K562 (cell line): ENCODE data around the gene CTSG. TPM values are rescaled to one million over a fixed set of nuclear protein-coding genes. Genes with fewer than 3 reads are reported as not detected.

Experiments
- ATAC-seq: fragments of 200-7000 bp; cut with Tn5 transposase; 3 replicates; pipeline ENCODE4 v1.9.1; 2020; ENCODE audit warnings: moderate library complexity
- BruUV-seq: library from RNA; stranded (reverse); fragments of 400-500 nt; replicated peaks from 2 replicates; lab custom pipeline; 2021; lab: Mats Ljungman, UMichigan
- CTCF ChIA-PET: fragments of 300-600 bp; formaldehyde crosslinking; extraction: SDS; loops from one replicate; lab custom pipeline; 2021; ENCODE audit warnings: low intra/inter-chr PET ratio; lab: Yijun Ruan, JAX
- POLR2A ChIA-PET: fragments of 300-600, 350-650 bp; sonication (Branson Sonifier 250); formaldehyde crosslinking; extraction: SDS; loops from one replicate; lab custom pipeline; 2021; ENCODE audit warnings: antibody characterized with exemption, inconsistent platforms; lab: Yijun Ruan, JAX
- DNase-seq, 4 experiments: peaks; one replicate each; pipeline versions ENCODE4 v3.0.0 to v3.0.0-alpha.2; 2011 to 2018; ENCODE audit warnings: low spot score in 3 of 4, mixed read lengths in 3 of 4; ENCODE audit errors: extremely low read depth in 1 of 4
- FAIRE-seq: peaks from 2 replicates; lab custom pipeline; 2011; peaks lifted over from hg19 to GRCh38; lab: Jason Lieb, UNC
- H2AFZ ChIP-seq: 2 replicates; pipeline ENCODE4 v1.6.0; 2011; ENCODE audit warnings: low read depth, low read length, control low read depth, inconsistent platforms
- H3K27ac ChIP-seq: fragments of 200-600 bp; 3 replicates; pipeline ENCODE4 v1.8.0; 2011; ENCODE audit warnings: low read depth, mild to moderate bottlenecking, control low read depth, inconsistent platforms, low read length, moderate library complexity, mixed read lengths; ENCODE audit errors: extremely low read depth
- H3K27me3 ChIP-seq, 2 experiments: fragments of 300-600 bp in 1 of 2; 2 replicates in 1 of 2; 3 replicates in 1 of 2; pipeline versions ENCODE4 v1.6.0 to v1.8.0; 2011; ENCODE audit warnings: inconsistent platforms in 2 of 2, low read length in 2 of 2, mild to moderate bottlenecking in 1 of 2, mixed read lengths in 1 of 2, moderate library complexity in 1 of 2; ENCODE audit not compliant: control insufficient read depth in 2 of 2, insufficient read depth in 2 of 2
- H3K36me3 ChIP-seq: fragments of 300-600 bp; 3 replicates; pipeline ENCODE4 v1.8.0; 2011; ENCODE audit warnings: mild to moderate bottlenecking, low read length, inconsistent platforms; ENCODE audit not compliant: control insufficient read depth, insufficient read depth
- H3K4me1 ChIP-seq, 2 experiments: fragments of 200-600 bp in 1 of 2; replicated peaks in 1 of 2; 2 replicates in 1 of 2; 3 replicates in 1 of 2; pipeline versions ENCODE4 v1.5.1 to v1.8.0; 2011; ENCODE audit warnings: inconsistent platforms in 2 of 2, low read length in 2 of 2, mild to moderate bottlenecking in 1 of 2, mixed read lengths in 1 of 2, moderate library complexity in 1 of 2; ENCODE audit not compliant: control insufficient read depth in 2 of 2, insufficient read depth in 2 of 2
- H3K4me2 ChIP-seq: 2 replicates; pipeline ENCODE4 v1.6.1; 2011; ENCODE audit warnings: low read length, control low read depth, inconsistent platforms, mixed read lengths; ENCODE audit not compliant: insufficient read depth
- H3K4me3 ChIP-seq: fragments of 200-600 bp; sonication (generic), shearing (Covaris generic); 2 replicates; pipeline ENCODE4 v1.5.1; 2016; ENCODE audit warnings: control low read depth, inconsistent platforms
- H3K79me2 ChIP-seq: fragments of 200-600 bp; 3 replicates; pipeline ENCODE4 v1.8.0; 2011; ENCODE audit warnings: low read length, inconsistent platforms; ENCODE audit not compliant: control insufficient read depth, insufficient read depth
- H3K9ac ChIP-seq, 2 experiments: 2 replicates each; pipeline versions ENCODE4 v1.6.0 to v1.6.1; 2011; ENCODE audit warnings: low read depth in 2 of 2, low read length in 2 of 2, control low read depth in 1 of 2, inconsistent platforms in 1 of 2, mild to moderate bottlenecking in 1 of 2, mixed read lengths in 1 of 2; ENCODE audit not compliant: insufficient read depth in 1 of 2
- H3K9me1 ChIP-seq: one replicate; pipeline ENCODE4 v1.6.0; 2011; ENCODE audit warnings: inconsistent platforms, mild to moderate bottlenecking, low read length, moderate library complexity; ENCODE audit not compliant: control insufficient read depth, insufficient read depth
- H3K9me3 ChIP-seq: replicated peaks from 2 replicates; pipeline ENCODE4 v1.5.1; 2011; ENCODE audit warnings: low read depth, low read length, inconsistent platforms; ENCODE audit not compliant: control insufficient read depth, insufficient read depth
- H4K20me1 ChIP-seq: replicated peaks from 2 replicates; pipeline ENCODE4 v1.6.1; 2011; ENCODE audit warnings: low read length, inconsistent platforms, mixed read lengths; ENCODE audit not compliant: control insufficient read depth, insufficient read depth
- C11orf30 ChIP-seq: fragments of 450-650 bp; IDR thresholded peaks from 2 replicates; pipeline ENCODE4 v1.6.1; 2016; ENCODE audit warnings: low read depth, mild to moderate bottlenecking
- DACH1 ChIP-seq: fragments of 450-650 bp; IDR thresholded peaks from 2 replicates; pipeline ENCODE4 v1.6.1; 2018; ENCODE audit not compliant: partially characterized antibody
- FOXA1 ChIP-seq: fragments of 450-650 bp; IDR thresholded peaks from 2 replicates; pipeline ENCODE4 v1.6.1; 2016; ENCODE audit warnings: mild to moderate bottlenecking, borderline replicate concordance
- NR3C1 ChIP-seq: sonication (generic); formaldehyde crosslinking; IDR thresholded peaks from 2 replicates; pipeline ENCODE4 v1.8.1; 2022; ENCODE audit warnings: missing genetic modification reagents
- POLR3G ChIP-seq: IDR thresholded peaks from 2 replicates; pipeline ENCODE4 v1.6.1; 2011; ENCODE audit not compliant: insufficient read length, insufficient replicate concordance; ENCODE audit errors: extremely low read depth
- RBFOX2 ChIP-seq: fragments of 200-400 bp; formaldehyde crosslinking; IDR thresholded peaks from 2 replicates; pipeline ENCODE4 v1.6.1; 2017; ENCODE audit warnings: low read depth, mild to moderate bottlenecking, low read length, moderate library complexity
- SLC30A9 ChIP-seq: fragments of 250-450 bp; sonication (Bioruptor Pico); IDR thresholded peaks from 2 replicates; pipeline ENCODE4 v1.8.0; 2022; ENCODE audit warnings: mild to moderate bottlenecking, moderate library complexity
- SUPT5H ChIP-seq: fragments of 450-650 bp; IDR thresholded peaks from 2 replicates; pipeline ENCODE4 v1.6.1; 2016
- TBP ChIP-seq: optimal IDR thresholded peaks from 2 replicates; pipeline ENCODE3; 2011; ENCODE audit warnings: low read depth, low read length, improper control_type of control experiment
- ZFP36 ChIP-seq: fragments of 150-350 bp; IDR thresholded peaks from 2 replicates; pipeline ENCODE4 v1.6.1; 2018; ENCODE audit warnings: low read length, low read depth; ENCODE audit not compliant: partially characterized antibody
- ZNF143 ChIP-seq: sonication (generic); formaldehyde crosslinking; IDR thresholded peaks from 2 replicates; pipeline ENCODE4 v1.9.0; 2022; ENCODE audit warnings: mild to moderate bottlenecking, missing genetic modification reagents
- ZNF436 ChIP-seq: fragments of 250-450, 450-650 bp; sonication (Bioruptor Pico); formaldehyde crosslinking; IDR thresholded peaks from 2 replicates; pipeline ENCODE4 v1.7.0; 2020; ENCODE audit warnings: mild to moderate bottlenecking
- ZNF551 ChIP-seq: fragments of 250-450 bp; sonication (Bioruptor Pico); IDR thresholded peaks from 2 replicates; pipeline ENCODE4 v1.5.0; 2021; ENCODE audit warnings: mild to moderate bottlenecking, moderate library complexity
- ZNF584 ChIP-seq: fragments of 200-800 bp; sonication (Bioruptor generic); IDR thresholded peaks from 2 replicates; pipeline ENCODE4 v1.6.1; 2016; ENCODE audit warnings: low read depth, mild to moderate bottlenecking, missing genetic modification characterization, missing compliant biosample characterization
- WGBS: fragments of 100-300 bp; shearing (Covaris generic); methylation state at CpG from one replicate; pipeline ENCODE4 v1.1.6; 2016; ENCODE audit warnings: low coverage, mixed read lengths; ENCODE audit not compliant: insufficient coverage; ENCODE audit errors: missing lambda C conversion rate; 5-methylcytosine and 5-hydroxymethylcytosine counted together
- in situ Hi-C: fragments of 300-500 bp; cut with MboI; formaldehyde crosslinking; loops from 4 replicates; pipeline ENCODE4 v1.15.0; 2018; ENCODE audit warnings: inconsistent platforms, mixed read lengths
- intact Hi-C: fragments of 100-400 bp; cut with micrococcal nuclease; formaldehyde crosslinking; loops from 2 replicates; pipeline ENCODE4 v1.14.2; 2022
- polyA plus RNA-seq, 8 experiments: library from polyadenylated mRNA; depleted of rRNA in 4 of 8; stranded (reverse) in 5 of 8; unstranded in 3 of 8; fragments of >200 nt; fragmentation: Nextera tagmentation in 2 of 8; fragmentation: Illumina TruSeq in 1 of 8; extraction: Ambion mirVana in 2 of 8; extraction: Trizol in 1 of 8; gene quantifications; 2 replicates each; pipeline versions ENCODE4 v1.2.1 to v1.2.3, GENCODE V29; 2011 to 2014; ENCODE audit warnings: inconsistent platforms in 1 of 8, missing spikeins in 1 of 8
- total RNA-seq, 7 experiments: library from RNA; depleted of rRNA in 6 of 7; stranded (reverse); fragments of >200 nt in 6 of 7; fragmentation: Illumina TruSeq in 2 of 7; extraction: Trizol in 2 of 7; gene quantifications; 2 replicates each; pipeline versions ENCODE4 v1.2.1 to v1.2.3, GENCODE V29; 2011 to 2021; ENCODE audit warnings: low replicate concordance in 1 of 7
- TF ChIP-seq, protein P1 (sequence below): fragments of 250-450 bp; sonication (Bioruptor Pico); IDR thresholded peaks from 2 replicates; pipeline ENCODE4 v1.8.0; 2022; ENCODE audit warnings: inconsistent platforms

The CTSG gene
- total and polyA plus RNA-seq, 9 of the 15 experiments (the other 6 are each of a cell fraction or from before 2014, with no cell fraction given): not detected

DNA sequence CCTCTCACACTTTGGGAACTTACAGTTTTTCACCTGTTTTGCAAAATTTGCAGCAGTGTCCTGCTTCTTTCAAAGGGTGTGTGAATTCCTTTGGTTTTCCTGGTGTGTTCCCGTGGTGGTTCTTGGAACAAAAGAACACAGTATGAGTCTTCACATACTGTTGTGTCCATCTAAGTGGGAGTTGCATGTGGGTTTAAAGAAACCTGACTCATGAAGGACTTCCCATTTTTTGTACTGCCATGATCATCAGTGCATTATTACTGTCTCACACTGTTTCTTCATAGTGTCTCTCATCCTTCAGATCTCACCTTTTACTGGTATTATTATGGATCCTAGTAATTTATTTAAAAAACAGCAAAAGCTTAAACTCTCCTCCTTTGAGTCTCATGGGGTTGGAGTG is 37.2 kb upstream of the CTSG start:
- FAIRE-seq (no peak), DNase-seq (no peak), ATAC-seq (no peak)
- Histone ChIP-seq H3K4me3 (no peak overlapping the region), H3K27me3 (no peaks in the 10 kb centered on the region), H3K36me3 (no peaks in the 10 kb centered on the region), H3K4me1 (no peaks in the 10 kb centered on the region), H2AFZ (no peak overlapping the region), H4K20me1 (no peaks in the 10 kb centered on the region), H3K4me2 (no peak overlapping the region), H3K9ac (no peak overlapping the region), H3K9me1 (no peaks in the 10 kb centered on the region), H3K9me3 (no peaks in the 10 kb centered on the region), H3K27ac (no peak overlapping the region), H3K79me2 (no peaks in the 10 kb centered on the region)
- ChIA-PET POLR2A (no interaction called here), CTCF (no interaction called here)
- in situ Hi-C loops (no loop called here), intact Hi-C loops (no loop called here)
- WGBS: 0% methylated on average over 1 of the region's 1 CpG
- BruUV-seq: no TSS peak
- TF ChIP-seq NR3C1 (CRISPR knock-in tag): no peak
- no peak for TF ChIP-seq ZNF143
- no peak for TF ChIP-seq SLC30A9
- TF ChIP-seq TBP: no peak
- no peak for TF ChIP-seq ZFP36
- TF ChIP-seq DACH1: no peak
- no peak for TF ChIP-seq ZNF436 (CRISPR knock-in tag)
- TF ChIP-seq ZNF584 (CRISPR knock-in tag): no peak
- TF ChIP-seq FOXA1: no peak
- no peak for TF ChIP-seq POLR3G
- TF ChIP-seq, protein P1, sequence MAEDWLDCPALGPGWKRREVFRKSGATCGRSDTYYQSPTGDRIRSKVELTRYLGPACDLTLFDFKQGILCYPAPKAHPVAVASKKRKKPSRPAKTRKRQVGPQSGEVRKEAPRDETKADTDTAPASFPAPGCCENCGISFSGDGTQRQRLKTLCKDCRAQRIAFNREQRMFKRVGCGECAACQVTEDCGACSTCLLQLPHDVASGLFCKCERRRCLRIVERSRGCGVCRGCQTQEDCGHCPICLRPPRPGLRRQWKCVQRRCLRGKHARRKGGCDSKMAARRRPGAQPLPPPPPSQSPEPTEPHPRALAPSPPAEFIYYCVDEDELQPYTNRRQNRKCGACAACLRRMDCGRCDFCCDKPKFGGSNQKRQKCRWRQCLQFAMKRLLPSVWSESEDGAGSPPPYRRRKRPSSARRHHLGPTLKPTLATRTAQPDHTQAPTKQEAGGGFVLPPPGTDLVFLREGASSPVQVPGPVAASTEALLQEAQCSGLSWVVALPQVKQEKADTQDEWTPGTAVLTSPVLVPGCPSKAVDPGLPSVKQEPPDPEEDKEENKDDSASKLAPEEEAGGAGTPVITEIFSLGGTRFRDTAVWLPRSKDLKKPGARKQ (CRISPR knock-in tag): no peak
- TF ChIP-seq RBFOX2: no peak
- no peak for TF ChIP-seq SUPT5H
- no peak for TF ChIP-seq ZNF551 (CRISPR knock-in tag)
- no peak for TF ChIP-seq C11orf30
